ENCODE data around the gene DPY19L3. TPM values are rescaled to one million over a fixed set of nuclear protein-coding genes. Genes with fewer than 3 reads are reported as not detected.
"Not testable (repeated sequence)": the region's sequence is repeated elsewhere in the genome, so short reads cannot be mapped to it uniquely, and the experiment has no call there.

DPY19L3 gene
- polyA plus RNA-seq, 4 donors, result 49.3 to 68.6 (median 66.6) TPM

DNA sequence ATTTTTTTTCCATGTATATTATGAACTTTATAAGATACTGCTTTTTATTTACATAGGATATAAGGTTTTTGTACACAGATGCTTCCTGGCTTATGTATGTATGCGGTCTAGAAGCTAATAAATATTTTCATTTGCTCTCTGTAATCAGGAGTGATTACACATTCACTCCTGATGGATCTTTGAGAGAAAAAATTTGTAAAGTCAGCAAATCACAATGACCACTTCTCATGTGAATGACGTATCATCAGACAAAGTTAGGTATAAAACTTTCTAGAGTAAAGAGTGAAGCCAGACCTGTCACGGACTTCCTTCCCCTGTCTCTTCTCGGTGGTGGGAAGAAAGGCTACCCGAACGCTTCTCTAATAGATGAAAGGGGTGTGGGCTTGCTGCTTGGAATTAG, 31.1 kb downstream of the DPY19L3 start:
- DNase-seq (ENCODE audit: low read depth in 4 of 4, low spot score in 3 of 4), result no peak

GRCh38 chr19:32437096-32437495, 31.5 kb downstream of the DPY19L3 start:
- no peak for DNase-seq (ENCODE audit: low read depth in 4 of 4, low spot score in 3 of 4)

DNA sequence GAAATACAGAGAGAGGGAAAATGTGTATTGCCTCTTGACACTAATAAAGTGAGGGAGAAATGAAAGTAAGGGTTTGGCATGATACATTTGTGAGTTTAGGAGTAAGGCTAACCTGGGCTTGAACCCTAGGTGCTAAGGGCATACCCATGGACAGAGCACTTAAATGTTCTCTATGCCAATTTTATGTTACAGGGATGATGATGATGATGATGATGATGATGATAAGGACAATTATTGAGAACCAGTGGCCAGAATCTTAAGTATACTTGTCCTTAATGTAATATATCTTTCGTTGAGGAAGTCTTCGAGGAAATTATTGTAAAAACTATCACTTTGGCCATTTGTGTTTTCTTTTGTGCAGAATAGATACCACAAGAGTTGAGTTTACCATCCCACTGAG, 33.2 kb downstream of the DPY19L3 start:
- no peak for DNase-seq (ENCODE audit: low read depth in 4 of 4, low spot score in 3 of 4)

DNA sequence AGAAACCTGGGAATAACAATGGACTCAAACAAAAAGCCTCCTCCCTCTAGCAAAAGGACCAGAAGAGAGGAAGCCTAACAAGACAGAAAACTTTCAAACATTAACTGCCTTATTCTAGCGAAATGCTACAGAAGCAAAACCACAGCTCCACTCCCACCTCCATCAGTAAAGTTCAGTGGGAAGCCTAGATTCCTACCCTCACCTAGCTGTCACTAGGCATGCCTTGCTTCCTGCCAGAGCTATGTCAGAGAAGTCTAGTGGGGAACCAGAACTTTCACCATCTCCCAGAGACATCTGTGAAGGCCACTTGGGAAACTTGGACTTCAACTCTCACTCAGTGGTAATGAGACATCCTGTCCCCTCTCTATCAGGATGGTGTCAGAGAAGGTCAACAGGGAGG, 37.1 kb downstream of the DPY19L3 start:
- DNase-seq (ENCODE audit: low read depth in 4 of 4, low spot score in 3 of 4), result no peak

- not testable (repeated sequence) for DNase-seq (ENCODE audit: low read depth in 4 of 4, low spot score in 3 of 4)
Measured at GRCh38 chr19:32447534-32447933, 42.0 kb downstream of the DPY19L3 start.

- no peak for DNase-seq (ENCODE audit: low read depth in 4 of 4, low spot score in 3 of 4)
Measured at GRCh38 chr19:32448026-32448425, 42.5 kb downstream of the DPY19L3 start.

- no peak for DNase-seq (ENCODE audit: low read depth in 4 of 4, low spot score in 3 of 4)
Measured at GRCh38 chr19:32450217-32450616, 44.6 kb downstream of the DPY19L3 start.

DNA sequence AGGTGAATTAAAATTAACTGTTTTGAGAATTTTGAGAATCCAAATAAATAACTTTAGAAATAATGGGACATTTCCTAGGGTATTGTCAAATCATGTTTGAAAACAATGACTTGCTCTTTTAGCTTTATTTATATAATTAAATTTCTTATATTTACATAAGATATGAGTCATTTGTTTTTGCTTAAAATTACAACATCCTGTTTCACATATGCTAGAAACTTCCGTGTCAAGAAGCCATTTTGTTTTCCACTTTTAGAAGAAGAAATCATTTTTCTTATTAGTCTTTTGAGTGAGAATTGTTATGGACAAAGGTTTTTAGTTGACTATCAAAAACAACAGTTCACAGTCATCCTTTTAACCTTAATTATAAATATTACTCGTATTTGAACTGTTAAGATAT, 48.2 kb downstream of the DPY19L3 start:
- no peak for DNase-seq (ENCODE audit: low read depth in 4 of 4, low spot score in 3 of 4)

DNA sequence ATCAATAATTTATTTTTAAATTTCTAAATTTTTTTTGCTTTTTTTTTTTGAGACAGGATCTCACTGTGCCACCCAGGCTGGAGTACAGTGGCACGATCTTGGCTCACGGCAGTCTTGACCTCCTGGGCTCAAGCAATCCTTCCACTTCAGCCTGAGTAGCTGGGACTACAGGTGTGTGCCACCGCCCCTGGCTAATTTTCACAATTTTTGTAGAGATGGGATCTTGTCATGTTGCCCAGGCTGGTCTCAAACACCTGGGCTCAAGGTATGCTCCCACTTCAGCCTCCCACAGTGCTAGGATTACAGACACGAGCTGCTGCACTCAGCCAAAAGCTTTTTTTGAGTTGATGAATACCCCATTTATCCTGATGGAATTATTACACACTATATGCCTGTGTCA, 50.8 kb downstream of the DPY19L3 start:
- no peak for DNase-seq (ENCODE audit: low read depth in 4 of 4, low spot score in 3 of 4)

DNA sequence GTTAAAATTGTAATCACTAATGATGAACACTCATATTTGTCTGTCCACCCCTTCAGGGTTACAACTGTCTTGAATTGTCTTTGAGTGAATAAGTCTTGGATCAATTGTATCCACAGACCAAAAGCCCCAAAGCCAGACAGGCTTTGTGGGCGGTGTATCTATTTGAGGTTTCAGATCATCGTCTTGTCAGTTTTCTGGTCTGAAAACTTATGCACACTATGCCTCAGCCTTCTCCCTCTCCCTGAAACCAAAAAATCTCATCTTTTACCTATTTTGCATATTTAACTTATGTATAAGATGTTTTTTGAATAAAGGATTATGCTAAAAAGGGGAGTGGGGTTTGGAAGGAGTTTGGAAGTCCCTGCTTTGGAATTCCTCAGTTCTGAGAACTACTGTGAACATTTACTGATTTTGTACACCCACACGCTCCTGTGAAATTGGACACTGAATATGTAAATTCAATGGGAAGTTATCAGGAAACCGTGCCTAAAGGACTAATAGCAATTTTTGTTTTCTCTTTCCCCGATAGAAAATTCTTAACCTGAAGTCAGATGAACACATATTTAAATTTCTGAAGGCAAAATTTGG, 52.1 kb downstream of the DPY19L3 start:
- no peak for DNase-seq (ENCODE audit: low read depth in 4 of 4, low spot score in 3 of 4)

DNA sequence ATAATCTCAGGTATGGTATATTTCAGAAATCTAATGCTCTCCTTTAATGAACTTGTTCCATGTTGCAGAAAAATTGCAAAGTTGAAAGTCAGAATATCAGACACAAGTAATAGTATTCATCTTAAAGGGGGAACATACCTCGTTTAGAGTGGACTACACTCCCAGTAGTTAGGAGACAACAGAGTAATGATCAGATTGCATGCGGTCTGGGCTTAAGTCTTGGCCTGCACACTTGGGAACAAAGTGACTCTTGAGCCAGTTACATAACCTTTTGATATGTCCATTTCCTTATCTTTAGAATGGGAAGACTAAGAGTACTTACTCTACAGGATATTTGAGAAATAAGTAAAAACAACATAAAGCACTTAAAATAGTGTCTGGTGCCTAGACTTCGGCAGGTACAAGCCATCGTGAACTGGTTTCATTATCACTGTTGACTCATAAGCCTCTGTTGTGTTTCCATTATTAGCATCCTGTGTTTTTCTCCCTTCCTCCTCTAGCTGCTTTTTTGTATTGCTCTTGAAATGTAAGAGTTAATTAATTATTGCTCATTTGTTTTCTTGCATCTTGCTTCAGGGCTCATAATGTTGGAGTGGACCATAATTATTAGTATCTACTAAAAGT, 53.0 kb downstream of the DPY19L3 start:
- no peak for DNase-seq (ENCODE audit: low read depth in 4 of 4, low spot score in 3 of 4)

GRCh38 chr19:32459204-32459865, 53.8 kb downstream of the DPY19L3 start:
- DNase-seq (ENCODE audit: low read depth in 4 of 4, low spot score in 3 of 4), result no peak

- DNase-seq (ENCODE audit: low read depth in 4 of 4, low spot score in 3 of 4), result no peak
Measured at GRCh38 chr19:32460476-32460875, 54.9 kb downstream of the DPY19L3 start.

DNA sequence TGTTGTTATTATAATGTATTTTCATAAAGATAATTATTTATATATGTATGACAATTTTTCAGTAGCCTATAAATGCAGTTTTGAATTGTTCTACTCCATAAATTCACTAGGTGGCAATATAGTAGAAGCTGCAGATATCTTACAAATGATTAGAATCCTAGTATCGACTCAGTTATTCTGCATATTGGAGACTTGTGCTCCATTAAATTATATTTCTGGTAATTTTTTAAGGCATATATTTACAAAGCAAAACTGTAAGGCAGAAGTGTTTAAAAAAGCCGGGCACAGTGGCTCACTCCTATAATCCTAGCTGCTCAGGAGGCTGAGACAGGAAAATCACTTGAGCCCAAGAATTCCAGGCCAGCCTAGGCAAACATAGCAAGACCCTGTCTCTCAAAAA, 58.7 kb downstream of the DPY19L3 start:
- DNase-seq (ENCODE audit: low read depth in 4 of 4, low spot score in 3 of 4), result no peak

GRCh38 chr19:32465176-32465575, 59.6 kb downstream of the DPY19L3 start:
- no peak for DNase-seq (ENCODE audit: low read depth in 4 of 4, low spot score in 3 of 4)

GRCh38 chr19:32469795-32470194, 64.2 kb downstream of the DPY19L3 start:
- DNase-seq (ENCODE audit: low read depth in 4 of 4, low spot score in 3 of 4), result no peak

GRCh38 chr19:32471095-32471494, 65.5 kb downstream of the DPY19L3 start:
- DNase-seq (ENCODE audit: low read depth in 4 of 4, low spot score in 3 of 4), result no peak

DNA sequence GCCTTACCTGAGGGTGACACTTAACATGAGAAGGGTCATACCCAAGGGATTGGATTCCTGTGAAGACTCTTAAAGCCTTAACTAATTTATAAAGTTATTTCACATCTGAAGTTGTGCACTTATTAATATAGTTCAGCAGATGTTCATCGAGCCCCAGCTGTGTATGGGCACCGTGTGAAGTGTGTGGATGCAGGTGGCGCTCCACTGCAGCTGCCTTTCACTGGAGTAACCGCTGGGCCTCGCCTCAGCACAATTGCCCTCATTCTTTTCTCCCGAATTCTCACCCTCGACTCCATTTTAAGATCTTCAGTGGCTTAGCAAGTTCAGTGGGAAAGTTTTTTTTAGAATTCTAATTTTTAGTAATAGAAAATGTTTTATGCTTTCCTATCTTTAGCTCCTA, 66.2 kb downstream of the DPY19L3 start:
- DNase-seq (ENCODE audit: low read depth in 4 of 4, low spot score in 3 of 4), result no peak

DNA sequence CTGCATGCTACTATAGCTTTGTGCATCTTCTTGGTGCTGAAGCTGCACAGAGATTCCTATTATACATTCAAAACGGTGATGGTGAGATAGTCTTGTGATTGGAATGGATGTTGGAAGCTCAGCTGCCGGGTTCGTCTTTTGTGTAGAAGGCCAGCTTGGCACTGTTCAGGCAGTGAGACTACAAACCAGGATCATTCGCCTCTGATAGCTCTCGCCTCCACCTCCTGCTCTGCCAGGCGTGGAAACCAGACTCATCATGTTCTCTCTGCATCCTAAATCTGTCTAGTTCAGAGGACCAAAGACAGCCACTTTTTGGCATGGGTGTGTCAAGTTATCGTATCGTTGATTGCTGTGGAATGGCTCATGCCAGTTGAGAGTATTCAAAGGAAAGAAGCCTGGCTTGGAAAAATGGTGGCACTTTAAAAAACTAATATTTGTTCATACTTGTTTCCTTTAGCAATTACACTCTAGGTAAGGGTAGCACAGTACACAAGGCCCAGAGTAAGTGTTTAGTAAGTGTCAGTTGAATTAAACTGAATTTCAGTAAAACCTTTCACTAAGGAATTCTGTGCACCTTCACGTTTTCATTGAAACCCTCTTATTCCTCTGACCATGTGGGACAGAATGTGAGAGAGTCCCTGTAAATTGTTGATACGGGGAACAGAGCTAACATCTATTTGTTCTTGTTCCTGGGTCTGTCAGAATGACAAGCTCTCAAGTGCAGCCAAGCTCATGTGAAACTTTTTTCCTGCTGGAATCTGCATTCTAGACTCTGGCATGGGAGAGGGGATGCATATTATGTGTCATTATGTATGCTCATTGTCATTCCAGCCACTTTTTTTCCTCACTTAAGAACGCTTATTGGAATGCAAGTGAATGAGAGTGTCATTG, 69.8 kb downstream of the DPY19L3 start:
- no peak for DNase-seq (ENCODE audit: low read depth in 4 of 4, low spot score in 3 of 4)

DNA sequence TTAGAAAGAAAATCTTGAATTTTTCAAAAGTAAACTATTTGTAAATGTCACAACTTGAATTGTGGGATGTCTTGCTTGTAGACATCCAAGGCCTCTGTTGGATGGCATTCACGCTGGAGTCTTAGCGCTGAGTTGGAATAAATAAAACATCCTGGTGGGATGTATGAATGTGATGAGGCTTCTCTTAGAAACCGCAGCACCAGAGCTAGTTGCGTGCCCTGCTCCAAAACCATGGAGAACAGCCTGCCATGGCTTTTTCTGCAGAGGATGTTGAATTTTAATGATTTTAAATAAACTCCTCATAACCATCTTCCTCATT, 70.4 kb downstream of the DPY19L3 start:
- no peak for DNase-seq (ENCODE audit: low read depth in 4 of 4, low spot score in 3 of 4)

DNA sequence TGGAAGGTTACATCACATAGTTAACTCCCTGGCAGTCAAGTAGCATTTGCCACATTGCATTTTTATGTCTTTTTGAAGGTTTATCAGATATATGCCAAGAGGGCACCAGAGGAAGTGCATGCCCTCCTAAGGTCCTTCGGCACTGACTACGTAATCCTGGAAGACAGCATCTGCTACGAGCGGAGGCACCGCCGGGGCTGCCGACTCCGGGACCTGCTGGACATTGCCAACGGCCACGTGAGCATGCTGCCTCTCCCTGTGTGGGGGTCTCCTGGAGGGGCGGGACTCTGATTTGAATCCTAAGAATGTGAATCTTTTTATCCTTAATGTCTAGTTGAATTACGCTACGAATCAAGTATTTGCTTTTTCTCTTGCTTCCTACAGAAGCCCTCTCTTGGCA, 74.8 kb downstream of the DPY19L3 start:
- DNase-seq (ENCODE audit: low read depth in 4 of 4, low spot score in 3 of 4), result no peak

Data from left renal pelvis (tissue), 4 donors.